Stimulated activated CD8-positive, alpha-beta memory T cell treated with anti-CD3 and anti-CD28 coated beads, Interleukin-15, amount 100 ng/mL, for 24 hours (primary cell): ENCODE results near the gene PARP1.
A peak's percentile ranks its signal among the peaks of the same experiment; 100 is the strongest.
"Not testable (repeated sequence)": the region's sequence is repeated elsewhere in the genome, so short reads cannot be mapped to it uniquely, and the experiment has no call there.

Experiments used
- DNase-seq: peaks from one replicate; pipeline ENCODE4 v3.0.0-alpha.2; 2020; ENCODE audit warnings: low read depth

Gene PARP1

GRCh38 chr1:226407497-226408284 is at the start of gene PARP1:
Gene PARP1, minus strand, starts transcription at chr1:226408093. Its CDS starts 164 bp downstream, at chr1:226407929.
- peak; percentile 85 for DNase-seq

GRCh38 chr1:226457307-226457712 is 49.4 kb upstream of the PARP1 start:
- DNase-seq = peak; percentile 17

- DNase-seq = no peak
Observed at GRCh38 chr1:226455843-226456242, 48.0 kb upstream of the PARP1 start.

GRCh38 chr1:226454349-226454748 is 46.5 kb upstream of the PARP1 start:
- DNase-seq = no peak

- DNase-seq = no peak
Observed at GRCh38 chr1:226453015-226453704, 45.3 kb upstream of the PARP1 start.

- no peak for DNase-seq
Observed at GRCh38 chr1:226450688-226451087, 42.8 kb upstream of the PARP1 start.

GRCh38 chr1:226449823-226450222 is 41.9 kb upstream of the PARP1 start:
- DNase-seq = no peak

GRCh38 chr1:226447932-226448665 is 40.2 kb upstream of the PARP1 start:
- no peak for DNase-seq

GRCh38 chr1:226446094-226446493 is 38.2 kb upstream of the PARP1 start:
- DNase-seq = no peak

- DNase-seq = no peak
Observed at GRCh38 chr1:226444901-226445300, 37.0 kb upstream of the PARP1 start.

GRCh38 chr1:226443439-226443838 is 35.5 kb upstream of the PARP1 start:
- no peak for DNase-seq

GRCh38 chr1:226443033-226443432 is 35.1 kb upstream of the PARP1 start:
- no peak for DNase-seq

- no peak for DNase-seq
Observed at GRCh38 chr1:226441629-226442028, 33.7 kb upstream of the PARP1 start.

- no peak for DNase-seq
Observed at GRCh38 chr1:226440512-226440911, 32.6 kb upstream of the PARP1 start.

- no peak for DNase-seq
Observed at GRCh38 chr1:226438007-226438406, 30.1 kb upstream of the PARP1 start.

- no peak for DNase-seq
Observed at GRCh38 chr1:226436855-226437491, 29.1 kb upstream of the PARP1 start.

- no peak for DNase-seq
Observed at GRCh38 chr1:226436472-226436854, 28.6 kb upstream of the PARP1 start.

GRCh38 chr1:226433341-226433720 is 25.4 kb upstream of the PARP1 start:
- no peak for DNase-seq

- DNase-seq = no peak
Observed at GRCh38 chr1:226432586-226433340, 24.9 kb upstream of the PARP1 start.

- not testable (repeated sequence) for DNase-seq
Observed at GRCh38 chr1:226431898-226432297, 24.0 kb upstream of the PARP1 start.

- no peak for DNase-seq
Observed at GRCh38 chr1:226429858-226430715, 22.2 kb upstream of the PARP1 start.
